ENCODE measurements around the gene CRYBA4. TPM values are rescaled to one million over a fixed set of nuclear protein-coding genes. Genes with fewer than 3 reads are reported as not detected.

CRYBA4 gene
- total RNA-seq, 1 experiment from 2014 or later = 0.52 TPM

DNA sequence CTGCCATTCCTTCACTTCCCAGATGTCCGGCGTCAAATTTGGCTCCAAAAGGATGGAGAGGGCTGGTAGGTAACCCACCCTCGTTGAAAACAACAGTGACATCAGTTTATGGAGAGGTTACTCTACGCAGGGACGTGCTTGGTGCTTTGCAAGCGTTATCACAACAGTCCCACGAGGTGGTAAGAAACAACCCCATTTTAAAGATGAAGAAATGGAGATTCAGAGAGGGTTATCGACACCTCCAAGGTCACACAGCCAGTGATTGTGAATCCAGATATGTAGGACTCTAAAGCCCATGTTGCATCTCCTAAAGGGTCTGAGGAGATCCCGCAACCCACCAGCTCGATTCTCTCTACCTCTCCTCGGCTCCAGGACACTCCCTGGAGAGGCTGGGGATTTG, 36.4 kb downstream of the CRYBA4 start:
- Histone ChIP-seq H3K18ac (ENCODE audit: insufficient read length, low read depth, low read length) (peak overlapping the region; percentile 3), H3K9me3 (ENCODE audit: control insufficient read depth, low read depth, low read length) (no peaks in the 10 kb centered on the region), H3K4ac (ENCODE audit: low read depth, low read length) (no peak overlapping the region), H3K23me2 (ENCODE audit: insufficient read length, low read depth, low read length, poor library complexity, severe bottlenecking) (peaks cover 16% of the 10 kb centered on the region), H3K9ac (ENCODE audit: extremely low read depth, insufficient read length, low read length) (peak overlapping the region; percentile 20), H4K8ac (replicated peaks; ENCODE audit: insufficient read length, low read depth, low read length) (no peak overlapping the region), H3T11ph (ENCODE audit: low read length) (no peak overlapping the region), H4K5ac (ENCODE audit: insufficient read length, low read depth, low read length) (no peak overlapping the region), H3K23ac (ENCODE audit: insufficient read length, low read depth, low read length) (no peak overlapping the region), H2AK5ac (ENCODE audit: insufficient read length, low read length) (no peak overlapping the region), H2BK15ac (ENCODE audit: low read depth, low read length) (no peak overlapping the region), H3K4me1 (ENCODE audit: insufficient read depth, low read length) (no peaks in the 10 kb centered on the region; the same call in 1 of the 2 replicates), H3K79me2 (ENCODE audit: insufficient read depth, low read length) (no peaks in the 10 kb centered on the region; the same call in 1 of the 2 replicates), H4K20me1 (ENCODE audit: control insufficient read depth, insufficient read depth, insufficient read length) (no peaks in the 10 kb centered on the region), H3K79me1 (ENCODE audit: insufficient read depth, low read depth, low read length, poor library complexity, severe bottlenecking) (no peaks in the 10 kb centered on the region), H2BK5ac (ENCODE audit: insufficient read length, low read length) (no peak overlapping the region), H3K14ac (ENCODE audit: insufficient read depth, low read length) (peak overlapping the region; percentile 19; the same call in 1 of the 2 replicates), H3K27me3 (ENCODE audit: insufficient read depth, low read length) (no peaks in the 10 kb centered on the region), H2BK120ac (ENCODE audit: low read depth, low read length, poor library complexity, severe bottlenecking) (no peak overlapping the region), H4K91ac (ENCODE audit: insufficient read length, low read depth, low read length) (no peak overlapping the region), H2BK12ac (ENCODE audit: insufficient read length, low read depth, low read length) (no peak overlapping the region), H2AFZ (ENCODE audit: low read length) (no peak overlapping the region), H3K4me2 (ENCODE audit: insufficient read depth, insufficient read length, low read length) (peak overlapping the region; percentile 75), H3K27ac (ENCODE audit: insufficient read length, low read depth, low read length) (no peak overlapping the region), H3K56ac (ENCODE audit: insufficient read length, low read depth, low read length) (no peak overlapping the region), H2BK20ac (ENCODE audit: low read depth, low read length, poor library complexity, severe bottlenecking) (no peak overlapping the region)
- Mint-ChIP-seq H3K4me3 (peak overlapping the region; percentile 81 to 99), H3K27me3 (ENCODE audit: low read depth) (peaks cover 22% of the 10 kb centered on the region), H3K9me3 (no peaks in the 10 kb centered on the region; a peak in 1 of 5 replicates), H3K36me3 (ENCODE audit: insufficient read depth in 1 of 3, low read depth in 3 of 3) (peaks cover 6 to 25% (median 13%) of the 10 kb centered on the region in 3 experiments; a peak in 6 of 7 replicates), H3K4me1 (peaks cover 40 to 50% of the 10 kb centered on the region in 2 experiments), H3K27ac (peak overlapping the region; percentile 85 to 97 (median 93); a peak in 6 of 7 replicates)
- no CpG with 5 or more reads among the region's 11 CpGs for WGBS (ENCODE audit: extremely low coverage, insufficient read length, low lambda C conversion rate)
- DNase-seq = no peak
- TF ChIP-seq, protein P1, sequence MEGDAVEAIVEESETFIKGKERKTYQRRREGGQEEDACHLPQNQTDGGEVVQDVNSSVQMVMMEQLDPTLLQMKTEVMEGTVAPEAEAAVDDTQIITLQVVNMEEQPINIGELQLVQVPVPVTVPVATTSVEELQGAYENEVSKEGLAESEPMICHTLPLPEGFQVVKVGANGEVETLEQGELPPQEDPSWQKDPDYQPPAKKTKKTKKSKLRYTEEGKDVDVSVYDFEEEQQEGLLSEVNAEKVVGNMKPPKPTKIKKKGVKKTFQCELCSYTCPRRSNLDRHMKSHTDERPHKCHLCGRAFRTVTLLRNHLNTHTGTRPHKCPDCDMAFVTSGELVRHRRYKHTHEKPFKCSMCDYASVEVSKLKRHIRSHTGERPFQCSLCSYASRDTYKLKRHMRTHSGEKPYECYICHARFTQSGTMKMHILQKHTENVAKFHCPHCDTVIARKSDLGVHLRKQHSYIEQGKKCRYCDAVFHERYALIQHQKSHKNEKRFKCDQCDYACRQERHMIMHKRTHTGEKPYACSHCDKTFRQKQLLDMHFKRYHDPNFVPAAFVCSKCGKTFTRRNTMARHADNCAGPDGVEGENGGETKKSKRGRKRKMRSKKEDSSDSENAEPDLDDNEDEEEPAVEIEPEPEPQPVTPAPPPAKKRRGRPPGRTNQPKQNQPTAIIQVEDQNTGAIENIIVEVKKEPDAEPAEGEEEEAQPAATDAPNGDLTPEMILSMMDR (conservative IDR thresholded peaks at IDR 0.05) = no peak
